GM12874 (cell line): ENCODE data around the gene DEGS2.

Experiments
- CTCF ChIP-seq: IDR thresholded peaks from 2 replicates; pipeline ENCODE4 v1.5.1; 2011; ENCODE audit warnings: low read depth, mild to moderate bottlenecking, control low read depth, low read length, moderate library complexity; ENCODE audit not compliant: insufficient read depth

Gene DEGS2

GRCh38 chr14:100119251-100119650 is 40.2 kb downstream of the DEGS2 start:
- TF ChIP-seq CTCF: no peak

- no peak for TF ChIP-seq CTCF
Observed at GRCh38 chr14:100118396-100119011, 40.9 kb downstream of the DEGS2 start.

GRCh38 chr14:100117633-100118395 is 41.6 kb downstream of the DEGS2 start:
- no peak for TF ChIP-seq CTCF

GRCh38 chr14:100117026-100117425 is 42.4 kb downstream of the DEGS2 start:
- no peak for TF ChIP-seq CTCF

GRCh38 chr14:100116134-100116533 is 43.3 kb downstream of the DEGS2 start:
- no peak for TF ChIP-seq CTCF

GRCh38 chr14:100115726-100116125 is 43.7 kb downstream of the DEGS2 start:
- no peak for TF ChIP-seq CTCF

- TF ChIP-seq CTCF: no peak
Observed at GRCh38 chr14:100115236-100115635, 44.2 kb downstream of the DEGS2 start.
